ENCODE results near the gene UBC. TPM values are rescaled to one million over a fixed set of nuclear protein-coding genes. Genes with fewer than 3 reads are reported as not detected.
"Not testable (repeated sequence)": the region's sequence is repeated elsewhere in the genome, so short reads cannot be mapped to it uniquely, and the experiment has no call there.

The UBC gene
- total RNA-seq, 1 donor from 2014 or later, result 960 TPM

DNA sequence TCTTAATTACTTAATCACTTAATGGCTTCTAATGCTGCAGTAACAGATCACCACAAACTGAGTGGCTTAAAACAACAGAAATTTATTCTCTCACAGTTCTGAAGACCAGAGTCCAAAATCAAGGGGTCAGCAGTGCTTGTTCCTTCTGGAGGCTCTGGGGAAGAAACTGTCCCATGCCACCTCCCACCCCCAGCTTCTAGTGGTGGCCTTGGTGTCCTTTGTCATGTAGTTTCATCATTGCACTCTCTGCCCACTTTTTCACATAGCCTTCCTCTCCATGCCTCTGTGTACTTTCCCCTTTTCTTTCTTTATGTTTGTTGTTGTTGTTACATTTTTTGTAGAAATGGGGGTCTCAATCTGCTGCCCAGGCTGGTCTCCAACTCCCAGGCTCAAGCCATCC is 16.1 kb upstream of the UBC start:
- DNase-seq, result no peak

DNA sequence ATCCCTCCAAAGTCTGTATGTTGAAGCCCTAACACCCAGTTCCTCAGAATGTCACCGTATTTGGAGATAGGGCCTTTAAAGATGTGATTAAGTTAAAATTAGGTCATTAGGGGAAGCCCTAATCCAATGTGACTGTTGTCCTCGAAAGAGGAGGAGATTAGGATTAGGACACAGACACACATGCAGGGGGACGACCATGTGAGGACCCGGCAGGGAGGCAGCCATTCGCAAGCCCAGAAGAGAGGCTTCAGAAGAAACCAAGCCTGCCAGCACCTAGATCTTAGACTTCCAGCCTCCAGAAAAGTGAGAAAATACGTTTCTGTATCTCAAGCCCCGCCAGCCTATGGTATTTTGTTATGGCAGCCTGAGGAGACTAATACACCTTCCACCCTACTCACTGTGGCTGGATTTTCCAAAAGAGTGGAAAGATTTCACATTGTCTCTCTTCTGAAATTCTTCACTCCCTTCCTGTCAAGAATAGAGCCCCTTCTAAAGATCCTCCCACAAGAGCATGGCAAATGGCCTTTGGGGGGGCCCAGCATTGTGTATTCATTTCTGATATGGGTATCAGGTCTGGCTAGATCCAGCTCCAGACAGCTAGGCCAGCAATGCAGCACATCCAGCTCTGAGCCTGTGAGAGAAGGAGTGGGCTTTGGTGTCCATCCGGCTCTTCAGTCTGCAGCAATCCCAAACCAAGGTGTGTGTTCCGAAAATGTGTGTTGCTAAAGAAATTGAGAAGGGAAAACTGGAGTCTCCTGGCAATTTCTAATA is 15.4 kb upstream of the UBC start:
- no peak for DNase-seq

DNA sequence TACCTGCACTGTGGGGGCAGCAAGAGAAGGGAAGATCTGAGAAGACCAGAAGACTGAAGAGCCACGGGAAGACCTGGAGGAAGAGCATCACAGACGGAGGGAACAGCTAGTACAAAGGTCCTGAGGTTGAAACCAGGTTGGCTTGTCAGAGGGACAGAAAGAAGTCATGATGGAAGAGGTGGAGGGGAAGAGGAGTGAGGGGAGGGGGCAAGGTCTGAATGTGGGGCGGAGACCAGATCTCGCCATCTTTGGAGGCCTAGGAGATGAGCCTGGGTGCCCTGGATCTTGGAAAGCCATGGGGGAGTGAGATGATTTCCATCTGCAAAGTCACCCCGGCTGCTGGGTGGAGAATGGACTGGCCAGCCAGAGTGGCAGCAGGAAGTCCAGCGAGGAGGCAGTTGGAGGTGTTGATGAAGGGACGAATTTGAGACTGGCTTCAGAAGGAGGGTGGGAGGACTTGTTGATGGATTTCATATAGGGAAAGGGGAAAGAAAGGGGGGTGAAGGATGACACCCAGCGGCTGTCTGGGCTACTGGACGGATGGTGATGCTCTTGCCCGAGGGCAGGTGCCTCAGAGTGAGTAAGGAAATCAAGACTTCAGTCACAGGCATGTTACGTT is 14.6 kb upstream of the UBC start:
- no peak for DNase-seq

DNA sequence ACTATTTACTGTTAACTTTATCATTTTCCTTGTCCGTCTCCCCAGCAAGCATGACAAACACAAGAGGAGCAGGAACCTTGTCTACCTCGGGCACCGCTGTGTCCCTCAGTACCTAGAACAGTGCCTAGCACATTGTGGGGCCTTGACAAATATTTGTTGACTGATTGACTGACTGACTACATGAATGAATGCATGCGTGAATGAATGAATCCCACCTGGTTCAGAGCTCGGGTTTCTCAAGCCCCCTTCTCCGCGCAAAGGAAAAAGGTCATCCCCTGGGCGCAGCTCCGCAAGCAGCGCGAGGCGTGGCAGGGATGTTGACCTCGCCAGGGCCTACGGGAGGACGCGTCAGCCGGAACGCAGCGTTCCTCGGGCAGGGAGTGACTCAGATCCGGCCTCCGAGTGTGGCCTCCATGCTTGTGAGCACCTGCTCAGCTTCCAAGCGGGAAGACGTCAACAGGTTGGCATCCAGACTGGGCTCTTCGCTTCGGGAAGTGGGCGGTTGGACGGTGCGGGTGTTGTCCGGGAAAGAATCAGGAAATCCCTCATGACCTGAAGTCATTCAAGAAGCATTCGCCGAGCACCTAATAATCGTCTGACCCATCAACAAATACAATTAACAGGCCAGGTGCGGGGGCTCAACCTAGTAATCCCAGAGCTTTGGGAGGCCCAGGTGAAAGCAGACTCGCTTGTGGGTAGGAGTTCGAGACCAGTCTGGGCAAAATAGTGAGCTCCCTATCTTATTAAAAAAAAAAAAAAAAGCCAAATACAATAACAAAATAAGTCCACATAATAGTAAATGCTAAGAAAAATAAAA is 13.9 kb upstream of the UBC start:
- peak; percentile 77 for DNase-seq

DNA sequence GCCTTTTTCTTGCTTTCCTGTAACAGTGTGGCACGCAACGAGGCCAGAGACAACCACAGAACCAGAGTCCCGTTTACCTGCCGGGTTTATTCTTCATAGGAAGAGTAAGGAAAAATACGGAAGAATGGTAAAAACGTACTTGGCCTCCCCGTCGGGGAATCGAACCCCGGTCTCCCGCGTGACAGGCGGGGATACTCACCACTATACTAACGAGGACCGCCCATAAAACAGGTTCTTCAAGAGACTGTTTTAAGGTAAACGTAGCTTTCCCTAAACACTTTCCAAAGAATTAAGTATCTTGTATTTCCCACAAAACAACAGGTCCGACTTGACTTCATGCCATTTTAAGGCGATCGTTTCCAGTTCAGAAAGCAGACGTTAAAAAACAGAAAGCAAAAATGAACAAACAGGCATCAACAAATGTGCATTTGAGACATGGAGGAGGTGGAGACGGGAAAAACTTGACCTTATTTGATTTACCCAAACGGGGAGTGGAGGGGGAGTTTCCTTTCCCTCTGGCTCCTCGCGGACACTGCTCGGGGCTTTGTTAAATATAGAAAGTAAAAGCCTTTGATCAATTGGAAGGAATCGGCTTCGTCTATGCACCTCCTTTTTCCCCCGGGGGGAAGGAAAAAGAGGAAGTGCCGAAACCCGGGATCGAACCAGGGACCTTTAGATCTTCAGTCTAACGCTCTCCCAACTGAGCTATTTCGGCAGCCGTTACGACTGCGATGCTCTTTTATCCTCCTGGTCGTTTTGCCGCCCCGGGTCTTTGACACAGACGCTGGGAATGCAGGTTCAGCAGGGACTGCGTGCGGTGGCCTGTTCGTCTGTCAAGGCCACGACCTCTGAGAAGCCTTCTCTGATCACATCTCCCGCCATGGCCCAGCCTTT is 13.0 kb upstream of the UBC start:
- DNase-seq, result peak; percentile 98

DNA sequence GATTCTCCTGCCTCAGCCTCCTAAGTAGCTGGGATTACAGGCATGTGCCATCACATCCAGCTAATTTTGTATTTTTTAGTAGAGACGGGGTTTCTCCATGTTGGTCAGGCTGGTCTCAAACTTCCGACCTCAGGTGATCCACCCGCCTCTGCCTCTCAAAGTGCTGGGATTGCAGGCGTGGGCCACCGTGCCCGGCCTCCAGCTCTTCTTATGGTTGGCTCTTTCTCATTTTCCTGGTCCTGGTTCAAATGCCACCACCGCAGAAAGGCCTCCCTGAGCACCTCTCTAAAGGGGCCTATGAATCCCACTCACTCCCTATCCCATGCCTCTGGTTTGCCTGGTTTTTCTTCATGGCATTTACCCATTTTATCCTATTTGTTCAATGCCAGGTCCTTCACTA is 11.3 kb upstream of the UBC start:
- DNase-seq, result not testable (repeated sequence)

DNA sequence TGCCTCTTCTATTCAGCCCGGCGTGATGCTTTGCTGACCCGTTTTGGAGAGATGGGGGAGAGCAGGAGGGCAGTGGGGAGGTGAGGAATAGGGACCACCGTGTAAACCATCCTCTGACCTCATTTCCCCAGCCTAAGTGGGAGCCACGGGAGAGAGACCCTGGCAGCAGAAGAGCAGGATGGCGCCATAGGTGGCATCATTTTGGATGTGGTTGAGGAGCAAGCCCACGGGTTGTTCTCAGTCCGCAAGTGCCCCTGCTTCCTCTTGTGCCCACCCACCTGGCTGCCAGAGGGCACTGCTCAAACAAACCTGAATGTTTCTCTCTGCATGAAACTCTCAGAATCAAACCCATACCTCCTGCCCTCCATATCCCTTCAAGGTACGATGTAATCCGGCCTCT is 10.7 kb upstream of the UBC start:
- DNase-seq, result no peak

DNA sequence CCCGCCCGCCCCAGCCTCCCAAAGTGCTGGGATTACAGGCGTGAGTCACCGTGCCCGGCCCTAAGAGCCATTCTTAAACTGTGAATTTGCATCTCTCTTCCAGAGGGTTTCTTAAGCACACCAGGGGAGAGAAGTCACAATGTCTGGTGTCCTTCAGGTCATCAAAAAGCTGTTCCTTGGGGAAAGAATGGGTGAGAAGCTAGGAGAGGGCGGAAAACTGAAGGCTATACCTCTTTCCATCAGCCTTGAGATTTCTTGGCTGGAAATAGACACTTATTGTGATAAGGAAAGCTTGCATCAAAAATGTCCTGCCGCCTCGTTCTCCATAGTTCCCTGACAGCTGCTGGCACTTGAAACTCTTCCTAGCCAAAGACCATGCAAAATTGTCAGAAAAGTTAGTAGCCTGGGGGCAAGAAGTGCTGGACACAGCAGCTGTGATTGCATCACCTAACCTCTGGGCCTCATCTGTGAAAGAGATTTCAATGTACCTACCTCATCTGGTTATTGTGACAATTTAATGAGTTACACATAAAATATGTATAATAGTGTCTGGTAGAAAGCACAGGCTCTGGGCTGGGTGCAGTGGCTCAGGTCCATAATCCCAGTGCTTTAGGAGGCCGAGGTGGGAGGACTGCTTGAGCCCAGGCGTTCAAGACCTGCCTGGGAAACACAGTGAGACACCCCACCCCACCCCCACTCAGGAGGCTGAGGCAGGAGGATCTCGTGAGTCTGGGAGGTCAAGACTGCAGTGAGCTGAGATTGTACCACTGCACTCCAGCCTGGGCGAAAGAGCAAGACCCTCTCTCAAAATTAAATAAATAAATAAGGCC is 9.7 kb upstream of the UBC start:
- no peak for DNase-seq

DNA sequence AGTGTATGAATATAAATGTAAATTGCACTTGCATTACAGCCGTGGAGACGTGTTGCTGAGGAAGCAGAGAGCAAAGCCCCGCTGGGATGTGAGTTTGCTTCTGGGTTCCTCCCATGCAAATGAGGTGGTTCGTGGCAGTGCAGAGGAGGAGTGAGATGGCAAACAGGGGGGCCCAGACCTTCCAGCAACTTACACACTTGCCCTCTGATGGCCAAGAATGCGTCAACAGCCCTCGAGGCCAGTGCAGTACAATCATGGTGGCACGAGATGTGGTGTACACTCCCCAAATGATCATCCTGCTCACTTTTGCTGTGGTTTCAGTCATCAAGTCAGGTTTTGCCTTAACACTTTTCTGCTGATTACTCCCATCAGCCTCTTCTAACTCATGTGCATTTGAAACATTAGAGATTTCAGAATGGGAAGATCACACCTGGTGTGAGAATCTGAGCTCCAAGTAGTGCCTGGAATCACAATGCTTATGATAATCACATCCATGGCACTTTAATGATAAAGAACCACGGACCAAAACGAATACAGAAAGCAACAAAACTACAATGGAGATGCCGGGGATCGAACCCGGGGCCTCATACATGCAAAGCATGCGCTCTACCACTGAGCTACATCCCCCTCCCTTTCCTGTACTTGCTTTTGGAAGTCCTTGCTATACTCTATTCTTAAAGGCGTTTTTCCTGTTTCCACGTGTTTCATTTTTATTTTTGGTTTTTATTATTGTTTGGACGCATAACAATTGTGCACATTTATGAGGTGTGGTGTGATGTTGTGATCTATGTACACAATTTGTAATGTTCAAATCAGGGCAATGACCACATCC is 7.0 kb upstream of the UBC start:
- peak; percentile 89 for DNase-seq

DNA sequence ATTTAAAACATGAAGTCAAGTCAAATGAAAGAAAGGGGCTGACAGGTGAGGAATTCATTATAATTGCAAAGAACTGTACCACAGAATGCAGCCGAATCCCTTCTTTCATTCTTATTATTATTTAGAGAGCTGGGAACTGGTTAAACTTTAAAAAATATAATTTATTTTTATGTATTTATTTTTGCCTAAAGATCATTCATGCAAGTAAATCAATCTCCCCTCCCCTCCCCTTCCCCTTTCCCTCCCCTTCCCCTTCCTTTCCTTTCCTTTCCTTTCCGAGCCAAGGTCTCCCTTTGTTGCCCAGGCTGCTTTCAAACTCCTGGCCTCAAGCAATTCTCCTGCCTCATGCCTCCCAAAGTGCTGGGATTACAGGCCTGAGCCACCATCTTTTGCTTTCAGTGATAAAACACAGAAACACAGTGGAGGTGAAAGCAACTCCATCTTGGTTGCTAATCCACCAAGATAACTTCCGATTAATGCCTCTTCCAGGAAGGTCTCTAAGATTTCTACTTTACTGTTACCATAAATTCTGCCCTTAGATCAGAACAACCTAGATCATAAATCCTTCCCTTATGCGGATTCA is 6.0 kb upstream of the UBC start:
- DNase-seq, result no peak

DNA sequence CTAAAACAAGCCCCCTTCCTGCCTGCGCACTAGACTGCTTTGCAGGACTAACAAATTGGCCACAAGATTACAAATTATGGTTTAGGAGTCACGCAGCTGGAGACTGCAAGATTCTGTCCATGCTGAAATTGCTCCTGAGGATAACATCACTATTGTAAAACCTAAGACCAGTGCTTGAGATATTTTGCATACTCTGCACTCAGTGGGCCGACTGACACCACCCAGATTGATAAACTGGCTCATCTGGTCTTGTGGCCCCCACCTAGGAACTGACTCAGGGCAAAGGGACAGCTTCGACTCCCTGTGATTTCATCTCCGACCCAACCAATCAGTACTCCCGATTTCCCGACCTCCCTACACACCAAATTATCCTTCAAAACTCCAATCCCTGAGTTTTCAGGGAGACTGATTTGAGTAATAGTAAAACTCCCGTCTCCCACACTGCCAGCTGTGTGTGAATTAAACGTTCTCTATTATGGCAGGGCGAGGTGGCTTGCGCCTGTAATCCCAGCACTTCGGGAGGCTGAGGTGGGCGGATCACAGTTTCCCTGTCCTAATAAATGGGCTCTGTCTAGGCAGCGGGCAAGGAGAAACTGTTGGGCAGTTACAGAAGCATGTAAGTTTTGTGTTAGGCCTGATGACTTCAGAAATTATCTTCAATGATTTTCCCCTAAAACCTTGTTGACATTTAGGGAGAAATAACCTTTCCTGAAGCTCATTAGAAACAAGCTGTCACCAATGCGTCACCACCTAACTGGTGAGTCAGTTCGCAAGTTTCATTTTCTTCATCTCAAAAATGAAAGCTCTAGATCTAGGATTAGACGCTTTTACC is 5.3 kb upstream of the UBC start:
- no peak for DNase-seq

DNA sequence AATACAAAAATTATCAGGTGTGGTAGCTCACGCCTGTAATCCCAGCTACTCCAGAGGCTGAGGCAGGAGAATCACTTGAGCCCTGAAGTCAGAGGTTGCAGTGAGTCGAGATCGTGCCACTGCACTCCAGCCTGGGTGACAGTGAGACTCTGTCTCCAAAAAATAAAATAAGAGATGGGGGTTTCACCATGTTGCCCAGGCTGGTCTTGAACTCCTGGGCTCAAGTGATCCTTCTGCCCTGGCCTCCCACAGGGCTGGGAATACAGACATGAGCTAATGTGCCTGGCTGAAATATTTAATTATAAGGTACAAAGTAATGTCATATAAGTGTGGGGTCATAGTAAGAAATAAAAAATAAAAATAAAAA is 4.2 kb upstream of the UBC start:
- DNase-seq, result not testable (repeated sequence)

DNA sequence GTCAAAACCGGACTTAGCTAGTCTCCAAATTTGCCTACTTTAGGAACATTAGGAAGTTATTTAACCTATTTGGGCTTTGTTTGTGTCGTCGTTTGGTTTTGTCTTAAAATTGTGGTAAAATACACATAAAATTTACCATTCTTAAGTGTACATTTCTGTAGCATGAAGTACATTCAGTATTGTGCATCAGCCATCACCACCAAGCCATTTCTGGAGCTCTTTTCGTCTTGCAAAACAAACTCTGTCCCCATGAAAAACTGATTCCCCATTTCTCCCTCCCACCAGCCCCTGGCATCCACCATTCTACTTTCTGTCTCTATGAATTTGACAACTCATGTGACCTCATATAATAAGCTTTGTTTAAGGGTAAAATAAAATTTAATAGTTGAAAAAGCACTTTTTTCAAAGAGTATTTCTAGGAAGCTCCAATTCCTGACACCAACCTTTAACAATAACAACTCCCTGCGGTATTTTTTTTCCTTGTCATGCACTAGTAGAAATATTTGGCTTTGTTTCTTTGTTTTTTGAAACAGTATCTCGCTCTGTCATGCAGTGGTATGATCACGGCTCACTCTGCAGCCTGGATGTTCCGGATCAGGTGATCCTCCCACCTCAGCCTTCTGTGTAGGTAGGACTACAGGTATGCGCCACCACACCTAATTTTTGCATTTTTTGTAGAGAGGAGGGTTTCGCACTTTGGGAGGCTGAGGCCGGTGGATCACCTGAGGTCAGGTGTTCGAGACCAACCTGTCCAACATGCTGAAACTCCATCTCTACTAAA is 3.6 kb upstream of the UBC start:
- DNase-seq, result peak; percentile 35

DNA sequence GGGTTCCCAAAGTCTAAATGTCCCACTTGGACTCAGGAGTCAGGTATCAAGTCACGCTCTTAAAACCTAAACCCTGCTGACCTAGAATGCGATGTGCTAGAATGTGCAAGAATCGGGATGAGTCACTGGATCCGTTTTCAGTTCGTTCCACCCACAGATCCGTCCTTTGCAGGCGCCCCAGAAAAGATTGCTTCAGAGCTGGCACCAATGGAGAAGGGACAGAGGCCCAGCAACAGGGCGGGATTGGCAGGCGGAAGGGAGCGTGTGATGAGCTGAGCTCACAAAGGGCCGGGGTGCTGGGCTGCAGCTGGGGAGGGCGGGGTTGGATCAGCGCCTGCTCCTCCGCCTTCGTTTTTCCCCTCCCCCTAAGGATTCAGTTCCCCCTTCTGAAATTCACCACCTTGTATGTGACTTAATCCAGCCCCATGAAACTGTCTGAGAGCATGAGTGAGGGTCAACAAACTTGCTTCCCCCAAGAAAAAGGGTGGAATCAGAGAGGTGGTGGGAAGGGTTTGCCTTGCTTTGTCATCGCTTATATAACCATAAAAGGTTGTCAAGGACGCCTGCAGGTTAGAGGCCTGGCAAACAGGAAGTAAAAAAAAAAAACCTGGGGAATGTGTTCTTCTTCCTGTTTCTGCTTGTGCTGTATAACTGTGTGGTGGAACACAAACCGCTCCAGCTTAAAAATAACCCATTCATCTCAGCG is 2.8 kb upstream of the UBC start:
- peak; percentile 99 for DNase-seq

DNA sequence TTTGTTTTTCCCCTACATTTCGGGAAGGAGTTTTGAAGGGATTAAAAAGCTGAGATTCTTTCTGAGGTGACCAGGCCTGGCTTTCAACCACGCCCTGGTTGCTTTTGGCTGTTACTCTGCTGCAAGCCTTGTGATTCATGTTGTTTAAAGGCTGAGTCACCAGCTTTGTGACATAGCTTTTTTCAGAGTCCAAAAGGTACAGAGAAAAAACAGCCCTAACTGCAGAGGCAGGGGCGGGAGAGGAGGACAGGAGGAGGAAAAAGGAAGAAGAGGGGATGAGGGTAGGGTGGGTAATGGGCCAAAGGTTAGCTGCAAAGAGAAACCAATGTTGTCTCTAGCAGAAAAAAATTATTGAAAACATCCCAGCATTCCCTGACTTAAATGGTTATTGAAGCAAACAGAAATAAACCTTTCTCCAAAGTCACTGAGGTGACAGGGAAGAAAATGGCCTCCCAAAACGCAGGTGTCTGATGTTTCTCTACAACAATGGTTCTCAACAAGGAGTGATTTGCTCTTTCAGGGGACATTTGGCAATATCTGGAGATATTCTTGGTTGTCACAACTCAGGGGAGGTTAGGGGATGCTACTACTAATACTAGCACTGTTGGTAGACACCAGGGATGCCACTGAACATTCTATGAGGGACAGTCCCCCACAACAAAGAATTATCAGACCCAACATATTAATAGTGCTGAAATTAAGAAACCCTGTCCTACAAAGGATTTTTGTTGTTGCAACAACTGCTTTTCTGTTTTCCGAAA is 2.1 kb upstream of the UBC start:
- peak; percentile 52 for DNase-seq

All from tongue (tissue), 2 donors.